Stimulated activated naive CD8-positive, alpha-beta T cell treated with anti-CD3 and anti-CD28 coated beads, Interleukin-15, amount 100 ng/mL, for 72 hours (primary cell): Measurements from ENCODE around the gene LRRTM4.

Source experiments
- ATAC-seq: fragments of 150-1000 bp; cut with Tn5 transposase; 2 replicates; pipeline ENCODE4 v1.10.0; 2021; ENCODE audit warnings: mild to moderate bottlenecking, moderate library complexity
- DNase-seq, 2 donors: peaks; one replicate each; pipeline ENCODE4 v3.0.0; 2021 to 2022
- H3K27ac Mint-ChIP-seq, 2 donors: one replicate each; pipeline ENCODE4 v1.8.0; 2022; ENCODE audit warnings: mild to moderate bottlenecking in 2 of 2, mixed read lengths in 2 of 2, moderate library complexity in 2 of 2
- H3K27me3 Mint-ChIP-seq: one replicate; pipeline ENCODE4 v1.8.0; 2022; ENCODE audit warnings: mixed read lengths
- H3K4me1 Mint-ChIP-seq: one replicate; pipeline ENCODE4 v1.8.0; 2022; ENCODE audit warnings: mild to moderate bottlenecking, mixed read lengths
- H3K4me3 Mint-ChIP-seq, 2 donors: one replicate each; pipeline ENCODE4 v1.8.0; 2022; ENCODE audit warnings: mild to moderate bottlenecking in 2 of 2, mixed read lengths in 2 of 2, moderate library complexity in 1 of 2
- H3K9me3 Mint-ChIP-seq, 2 donors: one replicate each; pipeline ENCODE4 v1.8.0; 2022; ENCODE audit warnings: mixed read lengths in 2 of 2

The LRRTM4 gene

GRCh38 chr2:76998704-76999103 is 523.5 kb downstream of the LRRTM4 start:
- no peak for ATAC-seq

GRCh38 chr2:76998152-76998551 is 524.0 kb downstream of the LRRTM4 start:
- ATAC-seq (no peak), DNase-seq (no peak)
- Mint-ChIP-seq H3K4me1 (no peaks in the 10 kb centered on the region), H3K27ac (no peak overlapping the region), H3K9me3 (peaks cover 10% of the 10 kb centered on the region in 2 donors), H3K4me3 (no peak overlapping the region), H3K27me3 (no peaks in the 10 kb centered on the region)

More at GRCh38 chr2:76998704-76999103, 523.5 kb downstream of the LRRTM4 start:
- peak overlapping the region in 1 of 2 donors; percentile 54 for H3K27ac Mint-ChIP-seq
- no peak overlapping the region for H3K4me3 Mint-ChIP-seq
- H3K9me3 Mint-ChIP-seq: peaks cover 10 to 16% of the 10 kb centered on the region in 2 donors
- H3K4me1 Mint-ChIP-seq: no peaks in the 10 kb centered on the region
- H3K27me3 Mint-ChIP-seq: no peaks in the 10 kb centered on the region
- no peak for DNase-seq

- H3K27ac Mint-ChIP-seq: no peak overlapping the region
- no peak overlapping the region for H3K4me3 Mint-ChIP-seq
- ATAC-seq: no peak
- no peaks in the 10 kb centered on the region for H3K27me3 Mint-ChIP-seq
- DNase-seq: no peak
- no peaks in the 10 kb centered on the region for H3K4me1 Mint-ChIP-seq
- H3K9me3 Mint-ChIP-seq: peaks cover 10% of the 10 kb centered on the region in 2 donors
These were observed 524.9 kb downstream of the LRRTM4 start for GRCh38 chr2:76997296-76997695.

DNA sequence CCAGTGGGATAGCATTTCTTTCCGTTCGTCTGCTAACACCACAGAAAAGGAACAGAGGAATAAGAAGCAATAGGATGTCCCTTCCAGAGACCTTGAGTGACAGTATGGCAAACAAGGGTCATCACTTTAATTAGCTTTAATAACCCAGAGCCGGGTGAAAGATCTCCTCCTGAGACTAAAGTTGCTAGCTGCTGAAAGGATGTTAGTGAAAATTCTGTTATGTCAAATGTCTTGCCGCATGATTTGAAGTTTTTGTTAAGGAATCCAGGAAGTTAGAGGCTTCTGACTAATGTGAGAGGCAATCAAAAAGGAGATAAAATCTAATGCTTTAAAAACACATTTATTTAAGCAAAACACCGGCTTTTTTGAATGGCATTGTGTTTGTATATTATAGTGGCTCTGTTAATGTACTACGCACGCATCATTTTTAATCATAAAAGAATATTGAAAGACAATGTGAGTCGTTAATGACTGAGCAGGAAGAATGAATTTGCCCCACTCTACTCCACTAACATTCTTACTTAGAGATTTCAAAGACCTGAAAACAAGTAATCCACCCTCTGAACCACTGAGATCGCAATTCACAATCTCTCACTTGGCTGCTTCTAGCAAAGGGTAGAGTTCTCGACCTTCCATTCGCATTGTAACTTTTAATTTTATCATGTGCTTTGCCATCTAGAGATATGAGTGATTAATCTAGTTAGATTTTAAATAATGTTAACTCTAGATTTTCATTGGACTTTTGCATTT is 536.6 kb downstream of the LRRTM4 start:
- no peak overlapping the region for H3K4me3 Mint-ChIP-seq
- no peak overlapping the region for H3K27ac Mint-ChIP-seq
- H3K9me3 Mint-ChIP-seq: no peaks in the 10 kb centered on the region
- no peak for ATAC-seq
- no peaks in the 10 kb centered on the region for H3K4me1 Mint-ChIP-seq
- no peak for DNase-seq
- no peaks in the 10 kb centered on the region for H3K27me3 Mint-ChIP-seq

DNA sequence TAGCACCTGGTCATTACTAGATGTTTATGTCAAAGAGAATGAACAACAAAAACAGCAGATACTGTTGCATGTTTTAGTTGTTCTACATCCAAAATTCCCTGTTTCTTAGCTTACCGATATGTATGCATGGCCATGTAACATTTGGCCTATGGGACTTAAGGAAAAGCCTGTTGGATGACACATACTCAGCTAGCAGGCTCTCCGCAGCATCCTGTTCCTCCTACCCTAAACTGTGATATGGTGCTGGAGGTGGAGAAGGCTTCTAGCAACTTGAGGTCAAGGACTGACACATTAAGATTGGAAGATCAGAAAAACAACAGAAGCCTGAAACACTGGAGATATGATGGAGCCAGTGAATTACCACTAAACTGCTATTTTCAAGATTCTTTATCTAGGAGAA is 537.8 kb downstream of the LRRTM4 start:
- Mint-ChIP-seq H3K27me3 (no peaks in the 10 kb centered on the region), H3K4me1 (no peaks in the 10 kb centered on the region), H3K4me3 (no peak overlapping the region), H3K27ac (no peak overlapping the region), H3K9me3 (no peaks in the 10 kb centered on the region)
- ATAC-seq: no peak
- DNase-seq: no peak

- H3K4me3 Mint-ChIP-seq: no peak overlapping the region
- H3K4me1 Mint-ChIP-seq: no peaks in the 10 kb centered on the region
- no peaks in the 10 kb centered on the region for H3K9me3 Mint-ChIP-seq
- H3K27me3 Mint-ChIP-seq: no peaks in the 10 kb centered on the region
- DNase-seq: no peak
- no peak for ATAC-seq
- H3K27ac Mint-ChIP-seq: no peak overlapping the region
These were observed 541.9 kb downstream of the LRRTM4 start for GRCh38 chr2:76980067-76980787.

DNA sequence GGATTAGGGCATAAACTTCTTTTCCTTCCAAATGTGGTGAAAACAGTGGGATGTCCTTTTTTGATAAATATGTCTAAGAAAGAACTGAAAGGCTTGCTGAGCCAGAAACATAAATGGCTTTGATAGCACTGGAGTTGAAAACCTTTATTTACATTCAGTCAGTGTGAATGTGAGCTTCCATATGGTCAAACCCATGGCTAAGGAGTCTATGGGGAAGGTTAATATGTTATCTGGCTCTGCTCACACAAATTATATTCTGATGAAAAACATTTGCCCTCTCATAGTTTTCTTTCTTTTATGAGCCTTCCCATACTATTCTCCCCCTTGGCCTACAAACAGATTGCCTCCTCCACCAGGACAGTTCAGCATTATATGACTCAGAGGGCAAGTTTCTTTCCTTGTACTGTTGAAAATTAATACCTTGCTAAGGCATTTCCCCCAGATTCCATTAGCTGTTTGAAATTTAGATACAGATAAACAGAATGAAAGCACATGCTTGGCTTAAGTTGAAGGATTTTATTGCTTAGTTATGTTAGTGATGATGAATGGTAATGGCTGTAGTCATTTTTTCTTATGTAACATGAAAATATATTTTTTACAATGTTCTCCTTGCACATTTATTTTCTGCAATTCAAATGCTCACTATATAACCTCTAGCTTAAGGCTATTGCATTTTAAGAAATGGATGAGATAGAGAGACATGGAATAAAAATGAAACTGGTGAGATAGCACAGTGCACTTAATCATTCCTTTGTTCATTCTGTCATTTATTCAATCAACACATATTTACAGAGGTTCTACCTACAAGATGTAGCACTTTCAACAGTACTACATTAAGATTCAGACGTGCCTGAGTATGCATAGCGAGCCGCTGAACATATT is 544.1 kb downstream of the LRRTM4 start:
- no peak overlapping the region for H3K4me3 Mint-ChIP-seq
- no peak overlapping the region for H3K27ac Mint-ChIP-seq
- DNase-seq: no peak
- no peak for ATAC-seq
- no peaks in the 10 kb centered on the region for H3K9me3 Mint-ChIP-seq
- no peaks in the 10 kb centered on the region for H3K27me3 Mint-ChIP-seq
- no peaks in the 10 kb centered on the region for H3K4me1 Mint-ChIP-seq

DNA sequence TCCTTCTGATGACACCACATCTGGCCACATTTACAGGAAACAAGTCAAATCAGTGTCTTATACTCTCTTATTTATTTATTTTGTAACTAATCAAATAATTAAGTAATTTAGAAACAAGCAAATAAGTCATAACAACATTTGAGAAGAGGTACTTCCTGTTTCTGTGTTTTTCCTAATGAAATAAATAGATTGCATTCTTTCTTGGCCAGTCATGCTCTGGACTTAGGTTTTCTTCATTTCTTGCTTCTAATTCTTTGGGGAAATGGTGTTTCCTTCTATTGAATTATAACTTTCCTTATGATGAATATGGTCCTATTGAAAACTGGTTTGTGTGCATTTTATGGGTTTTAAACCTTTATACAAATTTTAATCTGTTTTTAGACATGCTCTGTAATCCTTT is 546.4 kb downstream of the LRRTM4 start:
- no peak for ATAC-seq
- no peak for DNase-seq
- H3K4me1 Mint-ChIP-seq: no peaks in the 10 kb centered on the region
- no peak overlapping the region for H3K4me3 Mint-ChIP-seq
- no peak overlapping the region for H3K27ac Mint-ChIP-seq
- H3K9me3 Mint-ChIP-seq: no peaks in the 10 kb centered on the region
- H3K27me3 Mint-ChIP-seq: no peaks in the 10 kb centered on the region

GRCh38 chr2:76973610-76974009 is 548.6 kb downstream of the LRRTM4 start:
- Mint-ChIP-seq H3K4me3 (no peak overlapping the region), H3K9me3 (no peaks in the 10 kb centered on the region), H3K27me3 (no peaks in the 10 kb centered on the region), H3K27ac (no peak overlapping the region), H3K4me1 (no peaks in the 10 kb centered on the region)
- no peak for DNase-seq
- ATAC-seq: no peak

- no peak for DNase-seq
- Mint-ChIP-seq H3K27ac (no peak overlapping the region), H3K4me1 (no peaks in the 10 kb centered on the region), H3K4me3 (no peak overlapping the region), H3K27me3 (no peaks in the 10 kb centered on the region), H3K9me3 (peaks cover 0 to 7% of the 10 kb centered on the region in 2 donors)
- ATAC-seq: no peak
These were observed 556.4 kb downstream of the LRRTM4 start for GRCh38 chr2:76965772-76966171.

DNA sequence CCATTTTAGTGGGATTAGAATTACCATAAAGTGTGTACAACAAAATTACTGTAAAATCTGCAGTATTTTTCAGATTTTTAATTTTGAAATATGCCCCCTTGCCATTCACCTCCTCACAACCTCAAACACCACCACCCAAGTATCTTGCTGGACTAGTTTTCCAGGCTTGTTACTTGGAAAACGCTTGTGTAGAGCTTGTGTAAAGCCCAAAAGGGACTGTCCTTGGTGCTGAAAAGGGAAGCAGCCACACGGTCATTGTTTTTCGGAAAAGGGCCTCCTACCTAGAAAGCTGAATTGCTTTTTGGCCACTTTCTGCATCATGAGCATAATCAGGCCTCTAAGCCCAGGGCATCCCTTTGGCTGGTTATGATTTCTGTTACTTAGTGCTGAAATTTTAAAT is 563.4 kb downstream of the LRRTM4 start:
- Mint-ChIP-seq H3K27ac (no peak overlapping the region), H3K4me3 (no peak overlapping the region), H3K9me3 (peaks cover 11 to 15% of the 10 kb centered on the region in 2 donors), H3K27me3 (no peaks in the 10 kb centered on the region), H3K4me1 (no peaks in the 10 kb centered on the region)
- no peak for ATAC-seq
- no peak for DNase-seq

- no peak overlapping the region for H3K4me3 Mint-ChIP-seq
- H3K27me3 Mint-ChIP-seq: no peaks in the 10 kb centered on the region
- H3K9me3 Mint-ChIP-seq: peaks cover 15 to 17% of the 10 kb centered on the region in 2 donors
- no peak for DNase-seq
- no peak overlapping the region for H3K27ac Mint-ChIP-seq
- no peak for ATAC-seq
- no peaks in the 10 kb centered on the region for H3K4me1 Mint-ChIP-seq
These were observed 568.3 kb downstream of the LRRTM4 start for GRCh38 chr2:76953733-76954347.

DNA sequence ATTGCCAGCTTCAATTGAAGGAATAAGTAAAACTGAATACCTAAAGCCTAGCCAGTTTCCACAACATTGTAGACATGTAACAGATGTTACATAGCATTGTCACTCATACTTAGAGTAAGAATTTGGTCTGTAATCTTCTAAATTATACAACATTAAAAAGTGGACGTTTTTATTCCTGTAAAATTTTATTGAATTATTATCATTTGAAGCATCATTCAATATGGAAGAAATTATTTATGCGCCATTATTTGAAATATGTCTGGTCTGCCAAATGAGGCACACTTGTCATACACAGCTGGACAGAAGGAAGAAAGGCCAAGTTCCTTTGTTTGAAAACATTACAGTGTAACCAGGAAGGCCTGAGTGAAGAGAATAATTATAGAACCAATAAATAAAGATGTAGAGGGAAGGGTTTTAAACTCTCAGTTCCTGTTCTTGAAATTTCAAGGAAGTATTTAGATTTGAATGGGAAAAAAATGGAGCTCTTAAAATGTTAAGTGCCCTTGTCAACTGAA is 575.5 kb downstream of the LRRTM4 start:
- ATAC-seq: no peak
- Mint-ChIP-seq H3K4me1 (no peaks in the 10 kb centered on the region), H3K9me3 (peaks cover 7 to 18% of the 10 kb centered on the region in 2 donors), H3K27ac (no peak overlapping the region), H3K4me3 (no peak overlapping the region), H3K27me3 (no peaks in the 10 kb centered on the region)
- no peak for DNase-seq

DNA sequence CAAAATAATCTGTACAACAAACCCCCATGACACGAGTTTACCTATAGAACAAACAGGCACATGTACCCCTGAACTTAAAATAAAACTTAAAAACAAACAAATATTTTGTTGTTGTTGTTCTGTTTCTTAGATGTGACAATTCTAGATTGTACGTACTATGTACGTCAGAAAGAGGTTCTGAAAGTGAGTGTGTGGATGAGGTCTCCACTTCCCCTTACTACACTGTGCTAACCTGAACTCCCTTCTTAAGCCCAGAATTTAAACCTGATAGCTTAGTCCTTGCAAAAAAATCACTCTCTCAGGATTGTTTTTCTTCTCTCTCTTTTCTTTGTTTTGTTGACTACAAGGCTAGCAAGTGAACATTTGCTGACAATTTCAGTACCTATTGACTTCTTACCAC is 581.6 kb downstream of the LRRTM4 start:
- ATAC-seq (no peak), DNase-seq (no peak)
- Mint-ChIP-seq H3K4me3 (no peak overlapping the region), H3K9me3 (peaks cover 7 to 14% of the 10 kb centered on the region in 2 donors), H3K27ac (no peak overlapping the region), H3K27me3 (no peaks in the 10 kb centered on the region), H3K4me1 (no peaks in the 10 kb centered on the region)

- Mint-ChIP-seq H3K4me1 (no peaks in the 10 kb centered on the region), H3K9me3 (peaks cover 0 to 4% of the 10 kb centered on the region in 2 donors), H3K27me3 (no peaks in the 10 kb centered on the region)
These were observed 584.0 kb downstream of the LRRTM4 start for GRCh38 chr2:76938153-76938552.

More at GRCh38 chr2:76938153-76938552, 584.0 kb downstream of the LRRTM4 start:
- ATAC-seq (no peak), DNase-seq (no peak)
- H3K4me3 Mint-ChIP-seq: no peak overlapping the region
- H3K27ac Mint-ChIP-seq: no peak overlapping the region
